Measurements from ENCODE around the gene NDE1. TPM values are rescaled to one million over a fixed set of nuclear protein-coding genes. Genes with fewer than 3 reads are reported as not detected.

The NDE1 gene
- total and polyA plus RNA-seq, 2 of the 8 experiments (the other 6 are each of a cell fraction or from before 2014, with no cell fraction given) = 13.3 to 41.3 TPM

GRCh38 chr16:15605839-15606517 is 44.1 kb upstream of the NDE1 start:
- peaks cover 0 to 3% of the 10 kb centered on the region in 2 experiments for H4K20me1 ChIP-seq (replicated peaks in 1 of 2; ENCODE audit: control insufficient read depth in 1 of 2, insufficient read depth in 2 of 2, low read length in 2 of 2)
- no peak overlapping the region for H2BK20ac ChIP-seq (ENCODE audit: low read length)
- TF ChIP-seq GTF2F1 (IDR thresholded peaks at IDR 0.05; ENCODE audit: borderline replicate concordance, low read depth, low read length) = no peak
- TF ChIP-seq, protein P1, sequence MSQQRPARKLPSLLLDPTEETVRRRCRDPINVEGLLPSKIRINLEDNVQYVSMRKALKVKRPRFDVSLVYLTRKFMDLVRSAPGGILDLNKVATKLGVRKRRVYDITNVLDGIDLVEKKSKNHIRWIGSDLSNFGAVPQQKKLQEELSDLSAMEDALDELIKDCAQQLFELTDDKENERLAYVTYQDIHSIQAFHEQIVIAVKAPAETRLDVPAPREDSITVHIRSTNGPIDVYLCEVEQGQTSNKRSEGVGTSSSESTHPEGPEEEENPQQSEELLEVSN (IDR thresholded peaks at IDR 0.05) = peak; percentile 21; the same call in 1 of the 2 replicates
- no peak overlapping the region for H3K18ac ChIP-seq (ENCODE audit: extremely low read depth, low read length)
- no peak overlapping the region for H3K23ac ChIP-seq (ENCODE audit: insufficient read length)
- no peak overlapping the region for H2BK15ac ChIP-seq (ENCODE audit: low read length)
- H2BK5ac ChIP-seq (ENCODE audit: low read depth, low read length) = 0 out of 2 replicates have a peak overlapping the region, but pooled peaks have one; percentile 52
- H4K91ac ChIP-seq (replicated peaks; ENCODE audit: insufficient read length, low read length) = no peak overlapping the region
- H3K27me3 ChIP-seq (replicated peaks in 1 of 4; ENCODE audit: control insufficient read depth in 3 of 4, extremely low read depth in 1 of 4, insufficient read depth in 3 of 4, low read length in 3 of 4) = no peaks in the 10 kb centered on the region
- no peak overlapping the region for H4K5ac ChIP-seq (ENCODE audit: insufficient read length, low read depth, low read length)
- H3K27ac ChIP-seq (ENCODE audit: low read depth, low read length) = no peak overlapping the region
- no peaks in the 10 kb centered on the region for H3K79me2 ChIP-seq (ENCODE audit: control insufficient read depth in 1 of 2, insufficient read depth in 2 of 2, low read length in 2 of 2)
- ChIA-PET POLR2A (ENCODE audit: partially characterized antibody) (interaction anchor here (0.6 kb wide), 2 partner anchors 21 to 1587 kb away, joined by 3 read pairs; no protein-coding TSS in a partner anchor), CTCF (ENCODE audit: partially characterized antibody) (interaction anchor here (0.5 to 0.7 kb wide), 2 partner anchors 56 to 168 kb away, joined by 3 to 4 read pairs; no protein-coding TSS in a partner anchor)
- no peak overlapping the region for H4K8ac ChIP-seq (ENCODE audit: extremely low read depth, insufficient read depth, low read length)
- no peak overlapping the region for H3K4ac ChIP-seq (replicated peaks; ENCODE audit: insufficient read length, low read depth, low read length)
- FAIRE-seq (no peak), DNase-seq (ENCODE audit: low read depth in 1 of 2, low spot score in 2 of 2) (no peak)
- no peak overlapping the region for H2AFZ ChIP-seq (ENCODE audit: low read length)
- no peak overlapping the region for H3K14ac ChIP-seq (ENCODE audit: insufficient read length)
- H3K9me3 ChIP-seq (ENCODE audit: insufficient read depth in 2 of 2, low read depth in 1 of 2, low read length in 1 of 2) = no peaks in the 10 kb centered on the region
- H3K4me2 ChIP-seq (ENCODE audit: insufficient read depth in 1 of 2, low read depth in 2 of 2, low read length in 2 of 2) = no peak overlapping the region
- no peak overlapping the region for H3K56ac ChIP-seq (replicated peaks; ENCODE audit: insufficient read length, low read depth, low read length)
- no peak overlapping the region for H2AK5ac ChIP-seq (ENCODE audit: low read depth, low read length)
- no peaks in the 10 kb centered on the region for H3K23me2 ChIP-seq (ENCODE audit: low read depth, low read length)
- no peak overlapping the region for H2BK120ac ChIP-seq (replicated peaks; ENCODE audit: low read depth, low read length)
- peaks cover 9 to 26% (median 23%) of the 10 kb centered on the region in 4 experiments for H3K36me3 ChIP-seq (ENCODE audit: control insufficient read depth in 2 of 4, insufficient read depth in 4 of 4, low read length in 3 of 4)
- 87% methylated on average over 13 of the region's 13 CpGs; no CpG with 5 or more reads in 1 of the 2 experiments for WGBS, 2 experiments (ENCODE audit: extremely low coverage in 1 of 2, insufficient coverage in 1 of 2, insufficient read length in 1 of 2, insufficient replicate concordance in 2 of 2, low coverage in 1 of 2, low lambda C conversion rate in 2 of 2, missing lambda C conversion rate in 1 of 2)
- no peak overlapping the region for H3K4me3 ChIP-seq (ENCODE audit: extremely low read depth in 1 of 4, insufficient read depth in 2 of 4, low read depth in 3 of 4, low read length in 4 of 4)
- no peak overlapping the region for H3K9ac ChIP-seq (replicated peaks in 1 of 4; ENCODE audit: extremely low read depth in 1 of 4, low read depth in 3 of 4, low read length in 3 of 4)
- H3K4me1 ChIP-seq (replicated peaks in 1 of 4; ENCODE audit: control insufficient read depth in 3 of 4, insufficient read depth in 4 of 4, low read length in 3 of 4) = peaks cover 0 to 3% (median 2%) of the 10 kb centered on the region in 4 experiments; a peak in 3 of 7 replicates
- H2BK12ac ChIP-seq (ENCODE audit: low read depth, low read length) = no peak overlapping the region
- H3K79me1 ChIP-seq (ENCODE audit: low read depth, low read length) = no peaks in the 10 kb centered on the region

Measured in H1 (cell line).